NCI-H510A treated with DMSO at 0.1 percent for 48 hours (cell line): ENCODE data around the gene FBXO11.
"Not testable (repeated sequence)": the region's sequence is repeated elsewhere in the genome, so short reads cannot be mapped to it uniquely, and the experiment has no call there.

Experiments
- DNase-seq: peaks from one replicate; lab custom pipeline; 2025; lab: John Stamatoyannopoulos, UW

FBXO11 gene

GRCh38 chr2:47897883-47898731 lies 8.2 kb downstream of the FBXO11 start:
- no peak for DNase-seq

- not testable (repeated sequence) for DNase-seq
These were observed 9.0 kb downstream of the FBXO11 start for GRCh38 chr2:47897191-47897882.

- DNase-seq = no peak
These were observed 9.8 kb downstream of the FBXO11 start for GRCh38 chr2:47896450-47896968.

GRCh38 chr2:47893771-47894170 lies 12.5 kb downstream of the FBXO11 start:
- no peak for DNase-seq

- no peak for DNase-seq
These were observed 14.0 kb downstream of the FBXO11 start for GRCh38 chr2:47892338-47892730.

GRCh38 chr2:47891369-47892337 lies 14.6 kb downstream of the FBXO11 start:
- no peak for DNase-seq

GRCh38 chr2:47890711-47891368 lies 15.5 kb downstream of the FBXO11 start:
- no peak for DNase-seq

- DNase-seq = no peak
These were observed 17.6 kb downstream of the FBXO11 start for GRCh38 chr2:47888581-47889280.

GRCh38 chr2:47876912-47877311 lies 29.4 kb downstream of the FBXO11 start:
- DNase-seq = no peak

- no peak for DNase-seq
These were observed 33.4 kb downstream of the FBXO11 start for GRCh38 chr2:47872941-47873340.

GRCh38 chr2:47870641-47871540 lies 35.4 kb downstream of the FBXO11 start:
- no peak for DNase-seq

- DNase-seq = no peak
These were observed 36.3 kb downstream of the FBXO11 start for GRCh38 chr2:47869859-47870595.

GRCh38 chr2:47868611-47869352 lies 37.5 kb downstream of the FBXO11 start:
- no peak for DNase-seq

- no peak for DNase-seq
These were observed 39.1 kb downstream of the FBXO11 start for GRCh38 chr2:47867205-47867604.

GRCh38 chr2:47864566-47864965 lies 41.7 kb downstream of the FBXO11 start:
- no peak for DNase-seq

- no peak for DNase-seq
These were observed 43.3 kb downstream of the FBXO11 start for GRCh38 chr2:47862949-47863348.

- DNase-seq = not testable (repeated sequence)
These were observed 53.1 kb downstream of the FBXO11 start for GRCh38 chr2:47853067-47853777.

- DNase-seq = no peak
These were observed 56.1 kb downstream of the FBXO11 start for GRCh38 chr2:47850198-47850597.
